PC-3 (cell line): ENCODE measurements around the gene TRAF1. TPM values are rescaled to one million over a fixed set of nuclear protein-coding genes. Genes with fewer than 3 reads are reported as not detected.
A peak's percentile ranks its signal among the peaks of the same experiment; 100 is the strongest.

Experiments used
- ATAC-seq: fragments of 200-7000 bp; cut with Tn5 transposase; 2 replicates; pipeline ENCODE4 v1.9.1; 2020; ENCODE audit warnings: mild to moderate bottlenecking, moderate library complexity
- BruUV-seq: library from RNA; stranded (reverse); fragments of 400-500 nt; replicated peaks from 2 replicates; lab custom pipeline; 2021; lab: Mats Ljungman, UMichigan
- CTCF ChIA-PET: fragments of 300-600 bp; sonication (Branson Sonifier 250); formaldehyde crosslinking; loops from one replicate; lab custom pipeline; 2022; ENCODE audit warnings: antibody characterized with exemption; lab: Charles Lee
- POLR2A ChIA-PET: fragments of 300-600 bp; sonication (Branson Sonifier 250); formaldehyde crosslinking; loops from one replicate; lab custom pipeline; 2022; ENCODE audit warnings: antibody characterized with exemption; ENCODE audit not compliant: unreplicated experiment; lab: Charles Lee
- DNase-seq: peaks from one replicate; pipeline ENCODE4 v3.0.0-alpha.2; 2015
- H2AFZ ChIP-seq: fragments of 300-600 bp; sonication (generic); 2 replicates; pipeline ENCODE4 v1.6.0; 2016; ENCODE audit warnings: antibody characterized with exemption, low read length
- H3F3A ChIP-seq: fragments of 300-600 bp; sonication (generic); one replicate; pipeline ENCODE4 v1.6.0; 2017; ENCODE audit warnings: antibody characterized with exemption, low read length, control low read depth, mild to moderate bottlenecking; ENCODE audit not compliant: unreplicated experiment
- H3K27ac ChIP-seq: fragments of 300-600 bp; sonication (generic); 2 replicates; pipeline ENCODE4 v1.5.1; 2016; ENCODE audit warnings: mild to moderate bottlenecking, low read length
- H3K27me3 ChIP-seq: fragments of 300-600 bp; sonication (generic); 2 replicates; pipeline ENCODE4 v1.6.1; 2016; ENCODE audit warnings: low read length, mixed read lengths
- H3K36me3 ChIP-seq: fragments of 300-600 bp; sonication (generic); 2 replicates; pipeline ENCODE4 v1.6.1; 2016; ENCODE audit warnings: low read depth, mixed run types, low read length, mixed read lengths
- H3K4me1 ChIP-seq: fragments of 300-600 bp; sonication (generic); 2 replicates; pipeline ENCODE4 v1.5.1; 2016; ENCODE audit warnings: low read length; ENCODE audit not compliant: insufficient read depth
- H3K4me2 ChIP-seq: fragments of 300-600 bp; sonication (generic); 2 replicates; pipeline ENCODE4 v1.6.0; 2016; ENCODE audit warnings: low read length
- H3K4me3 ChIP-seq: fragments of 300-600 bp; sonication (generic); 2 replicates; pipeline ENCODE4 v1.5.1; 2016; ENCODE audit warnings: mild to moderate bottlenecking, low read length, mixed read lengths
- H3K79me2 ChIP-seq: fragments of 300-600 bp; sonication (generic); 2 replicates; pipeline ENCODE4 v1.6.1; 2017; ENCODE audit warnings: low read length, mixed read lengths
- H3K9ac ChIP-seq: fragments of 300-600 bp; sonication (generic); 2 replicates; pipeline ENCODE4 v1.6.0; 2016; ENCODE audit warnings: mild to moderate bottlenecking, low read length
- H3K9me2 ChIP-seq: fragments of 300-600 bp; sonication (generic); replicated peaks from 2 replicates; pipeline ENCODE4 v1.6.1; 2016; ENCODE audit warnings: mixed run types, low read length, mixed read lengths
- H3K9me3 ChIP-seq: fragments of 300-600 bp; sonication (generic); 2 replicates; pipeline ENCODE4 v1.6.1; 2016; ENCODE audit warnings: low read length, mixed read lengths
- H4K20me1 ChIP-seq: fragments of 300-600 bp; sonication (generic); 2 replicates; pipeline ENCODE4 v1.6.1; 2016; ENCODE audit warnings: low read length, mixed read lengths
- CTCF ChIP-seq: fragments of 300-600 bp; sonication (generic); conservative IDR thresholded peaks from 2 replicates; pipeline ENCODE4 v1.5.1; 2017; ENCODE audit warnings: antibody characterized with exemption, low read depth, mild to moderate bottlenecking, low read length
- EZH2 ChIP-seq: fragments of 300-600 bp; sonication (generic); IDR thresholded peaks from one replicate; pipeline ENCODE4 v1.6.1; 2017; ENCODE audit warnings: antibody characterized with exemption, mild to moderate bottlenecking, low read length; ENCODE audit not compliant: unreplicated experiment
- EZH2phosphoT487 ChIP-seq: fragments of 300-600 bp; sonication (generic); IDR thresholded peaks from 2 replicates; pipeline ENCODE4 v1.6.1; 2018; ENCODE audit warnings: mild to moderate bottlenecking, antibody characterized with exemption, low read length, borderline replicate concordance
- intact Hi-C: fragments of 100-400 bp; cut with micrococcal nuclease; formaldehyde crosslinking; loops from 2 replicates; pipeline ENCODE4 v1.9.0; 2023
- total RNA-seq: library from RNA; depleted of rRNA; stranded (reverse); fragments of >200 nt; gene quantifications from 2 replicates; pipeline ENCODE4 v1.2.3, GENCODE V29; 2014

TRAF1 gene
- total RNA-seq, 1 experiment from 2014 or later, result 0.15 TPM

- Histone ChIP-seq H3K36me3 (no peaks in the 10 kb centered on the region), H3K4me1 (peaks cover 17% of the 10 kb centered on the region), H3K27ac (0 out of 2 replicates have a peak overlapping the region, but pooled peaks have one; percentile 18), H3K9me3 (no peaks in the 10 kb centered on the region), H3K27me3 (no peaks in the 10 kb centered on the region), H2AFZ (no peak overlapping the region), H3K4me2 (peak overlapping the region; percentile 46), H3K9me2 (no peaks in the 10 kb centered on the region), H3K79me2 (no peaks in the 10 kb centered on the region), H3F3A (no peaks in the 10 kb centered on the region), H3K4me3 (no peak overlapping the region), H3K9ac (no peak overlapping the region), H4K20me1 (no peaks in the 10 kb centered on the region)
- intact Hi-C loops, result no loop called here
- BruUV-seq, result no TSS peak
- ATAC-seq (no peak), DNase-seq (no peak)
- ChIA-PET CTCF (no interaction called here), POLR2A (no interaction called here)
- TF ChIP-seq EZH2phosphoT487 (no peak), EZH2 (no peak), CTCF (no peak)
Observed at GRCh38 chr9:120885958-120886357, 40.6 kb downstream of the TRAF1 start.

DNA sequence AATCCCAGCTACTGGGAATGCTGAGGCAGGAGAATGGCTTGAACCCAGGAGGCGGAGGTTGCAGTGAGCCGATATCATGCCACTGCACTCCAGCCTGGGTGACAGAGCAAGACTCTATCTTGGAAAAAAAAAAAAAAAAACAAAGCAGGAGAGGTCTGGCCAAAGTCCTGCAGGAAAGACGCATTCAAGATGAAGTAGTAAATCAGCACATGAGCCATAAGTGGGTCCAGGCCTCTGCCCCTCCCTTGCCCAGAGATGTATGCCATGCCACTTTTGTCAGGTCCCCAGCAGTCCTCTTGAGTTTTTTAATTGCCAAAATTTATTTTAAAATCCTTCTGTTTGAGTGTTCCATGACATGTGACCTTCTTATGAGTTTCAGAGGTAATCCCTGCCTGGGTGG, 41.1 kb downstream of the TRAF1 start:
- no peaks in the 10 kb centered on the region for H4K20me1 ChIP-seq
- H3K9me2 ChIP-seq, result no peaks in the 10 kb centered on the region
- TF ChIP-seq EZH2phosphoT487 (no peak), EZH2 (no peak), CTCF (no peak)
- ChIA-PET POLR2A (no interaction called here), CTCF (no interaction called here)
- no peak overlapping the region for H3K9ac ChIP-seq
- H3K79me2 ChIP-seq, result no peaks in the 10 kb centered on the region
- no peaks in the 10 kb centered on the region for H3K27me3 ChIP-seq
- H3K4me1 ChIP-seq, result peaks cover 17% of the 10 kb centered on the region
- H3K27ac ChIP-seq, result no peak overlapping the region
- H3F3A ChIP-seq, result no peaks in the 10 kb centered on the region
- no peak overlapping the region for H3K4me2 ChIP-seq
- intact Hi-C loops, result no loop called here
- no peaks in the 10 kb centered on the region for H3K36me3 ChIP-seq
- no peak overlapping the region for H2AFZ ChIP-seq
- H3K9me3 ChIP-seq, result no peaks in the 10 kb centered on the region
- no TSS peak for BruUV-seq
- no peak overlapping the region for H3K4me3 ChIP-seq
- ATAC-seq (no peak), DNase-seq (no peak)

GRCh38 chr9:120883608-120883996, 43.0 kb downstream of the TRAF1 start:
- ATAC-seq (no peak), DNase-seq (no peak)
- H3K27me3 ChIP-seq, result no peaks in the 10 kb centered on the region
- no peaks in the 10 kb centered on the region for H3K36me3 ChIP-seq
- ChIA-PET POLR2A (interaction anchor here (0.6 kb wide), 1 partner anchor 10 kb away, joined by 8 read pairs; no protein-coding TSS in a partner anchor), CTCF (no interaction called here)
- no peak overlapping the region for H3K9ac ChIP-seq
- no peak overlapping the region for H3K4me3 ChIP-seq
- TF ChIP-seq CTCF (no peak), EZH2phosphoT487 (no peak), EZH2 (no peak)
- no peak overlapping the region for H3K27ac ChIP-seq
- no peaks in the 10 kb centered on the region for H4K20me1 ChIP-seq
- no peaks in the 10 kb centered on the region for H3K9me2 ChIP-seq
- no TSS peak for BruUV-seq
- no peak overlapping the region for H3K4me2 ChIP-seq
- intact Hi-C loops, result no loop called here
- peaks cover 17% of the 10 kb centered on the region for H3K4me1 ChIP-seq
- H3K79me2 ChIP-seq, result no peaks in the 10 kb centered on the region
- no peaks in the 10 kb centered on the region for H3F3A ChIP-seq
- no peaks in the 10 kb centered on the region for H3K9me3 ChIP-seq
- H2AFZ ChIP-seq, result no peak overlapping the region
